Thyroid gland (tissue), 4 donors: Measurements from ENCODE around the gene DPP4. TPM values are rescaled to one million over a fixed set of nuclear protein-coding genes. Genes with fewer than 3 reads are reported as not detected.

ENCODE experiments used
- DNase-seq, 2 donors: peaks; one replicate each; pipeline ENCODE4 v3.0.0-alpha.2; 2019
- H3K27ac ChIP-seq, 3 donors: fragments of 200-600 bp; sonication (generic); 1 replicate in 2 of 3; 2 replicates in 1 of 3; pipeline ENCODE4 v1.5.1; 2016 to 2019; ENCODE audit warnings: mild to moderate bottlenecking in 1 of 3, moderate library complexity in 1 of 3
- H3K27me3 ChIP-seq: fragments of 200-600 bp; sonication (generic); one replicate; pipeline ENCODE4 v1.5.1; 2019
- H3K36me3 ChIP-seq, 2 donors: fragments of 200-600 bp; sonication (generic); one replicate each; pipeline ENCODE4 v1.5.1; 2016 to 2019
- H3K4me1 ChIP-seq, 2 donors: fragments of 200-600 bp; sonication (generic); one replicate each; pipeline ENCODE4 v1.5.1; 2017 to 2019
- H3K4me3 ChIP-seq, 3 donors: fragments of 200-600 bp; sonication (generic); replicated peaks in 1 of 3; 1 replicate in 2 of 3; 2 replicates in 1 of 3; pipeline ENCODE4 v1.5.1; 2016; ENCODE audit warnings: mild to moderate bottlenecking in 1 of 3
- H3K9me3 ChIP-seq: fragments of 200-600 bp; sonication (generic); one replicate; pipeline ENCODE4 v1.5.1; 2017
- POLR2A ChIP-seq, 2 donors: fragments of 450-650 bp; IDR thresholded peaks; one replicate each; pipeline ENCODE4 v1.6.1; 2017; ENCODE audit warnings: antibody characterized with exemption in 2 of 2, mild to moderate bottlenecking in 2 of 2, moderate library complexity in 1 of 2
- WGBS, 2 donors: methylation state at CpG; one replicate each; pipeline ENCODE4 v1.1.5; 2017; 5-methylcytosine and 5-hydroxymethylcytosine counted together
- intact Hi-C: fragments of 100-400 bp; cut with DNase I; formaldehyde crosslinking; loops from one replicate; pipeline ENCODE4 v1.15.1; 2023
- total RNA-seq, 4 donors: library from RNA; depleted of rRNA; stranded (reverse); fragments of >200 nt; gene quantifications; one replicate each; pipeline ENCODE4 v1.2.3, GENCODE V29; 2016
- TF ChIP-seq, protein P1 (sequence below), 6 experiments: fragments of 200-600 bp in 3 of 6; fragments of 450-650 bp in 3 of 6; sonication (generic) in 3 of 6; IDR thresholded peaks; one replicate each; pipeline ENCODE4 v1.5.1; 2016 to 2019; ENCODE audit warnings: antibody characterized with exemption in 6 of 6, mild to moderate bottlenecking in 2 of 6, inconsistent platforms in 1 of 6, moderate library complexity in 1 of 6

The DPP4 gene
- total RNA-seq, 4 donors from 2014 or later: 3.0 to 12.7 (median 4.4) TPM

DNA sequence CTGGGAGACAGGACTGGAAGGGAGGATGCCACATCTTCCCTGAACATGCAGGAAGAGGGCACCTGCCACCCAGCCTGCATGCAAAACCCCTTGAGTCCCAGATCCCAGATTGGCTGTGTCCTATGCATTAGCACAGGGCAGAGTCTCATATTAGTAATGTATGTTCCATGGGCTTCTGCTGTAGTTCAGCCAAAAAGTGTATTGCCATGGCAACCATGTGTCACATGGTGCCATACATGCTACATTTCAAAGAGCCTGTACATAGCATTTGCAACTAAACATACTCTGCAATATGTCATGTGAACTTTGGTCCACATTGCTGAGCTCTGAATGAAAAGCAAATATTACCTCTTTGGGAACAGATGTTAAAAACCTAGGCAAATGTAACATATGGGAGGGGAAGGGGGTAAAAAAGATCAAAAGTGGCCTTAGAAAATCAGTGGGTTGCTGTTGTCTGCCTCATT lies 78.4 kb downstream of the DPP4 start:
- Histone ChIP-seq H3K4me3 (no peak overlapping the region), H3K27ac (no peak overlapping the region), H3K36me3 (no peaks in the 10 kb centered on the region), H3K4me1 (no peaks in the 10 kb centered on the region), H3K27me3 (no peaks in the 10 kb centered on the region), H3K9me3 (no peaks in the 10 kb centered on the region)
- no peak for DNase-seq
- intact Hi-C loops: no loop called here
- TF ChIP-seq POLR2A (IDR thresholded peaks at IDR 0.05): no peak
- TF ChIP-seq, protein P1, sequence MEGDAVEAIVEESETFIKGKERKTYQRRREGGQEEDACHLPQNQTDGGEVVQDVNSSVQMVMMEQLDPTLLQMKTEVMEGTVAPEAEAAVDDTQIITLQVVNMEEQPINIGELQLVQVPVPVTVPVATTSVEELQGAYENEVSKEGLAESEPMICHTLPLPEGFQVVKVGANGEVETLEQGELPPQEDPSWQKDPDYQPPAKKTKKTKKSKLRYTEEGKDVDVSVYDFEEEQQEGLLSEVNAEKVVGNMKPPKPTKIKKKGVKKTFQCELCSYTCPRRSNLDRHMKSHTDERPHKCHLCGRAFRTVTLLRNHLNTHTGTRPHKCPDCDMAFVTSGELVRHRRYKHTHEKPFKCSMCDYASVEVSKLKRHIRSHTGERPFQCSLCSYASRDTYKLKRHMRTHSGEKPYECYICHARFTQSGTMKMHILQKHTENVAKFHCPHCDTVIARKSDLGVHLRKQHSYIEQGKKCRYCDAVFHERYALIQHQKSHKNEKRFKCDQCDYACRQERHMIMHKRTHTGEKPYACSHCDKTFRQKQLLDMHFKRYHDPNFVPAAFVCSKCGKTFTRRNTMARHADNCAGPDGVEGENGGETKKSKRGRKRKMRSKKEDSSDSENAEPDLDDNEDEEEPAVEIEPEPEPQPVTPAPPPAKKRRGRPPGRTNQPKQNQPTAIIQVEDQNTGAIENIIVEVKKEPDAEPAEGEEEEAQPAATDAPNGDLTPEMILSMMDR (IDR thresholded peaks at IDR 0.05): no peak

DNA sequence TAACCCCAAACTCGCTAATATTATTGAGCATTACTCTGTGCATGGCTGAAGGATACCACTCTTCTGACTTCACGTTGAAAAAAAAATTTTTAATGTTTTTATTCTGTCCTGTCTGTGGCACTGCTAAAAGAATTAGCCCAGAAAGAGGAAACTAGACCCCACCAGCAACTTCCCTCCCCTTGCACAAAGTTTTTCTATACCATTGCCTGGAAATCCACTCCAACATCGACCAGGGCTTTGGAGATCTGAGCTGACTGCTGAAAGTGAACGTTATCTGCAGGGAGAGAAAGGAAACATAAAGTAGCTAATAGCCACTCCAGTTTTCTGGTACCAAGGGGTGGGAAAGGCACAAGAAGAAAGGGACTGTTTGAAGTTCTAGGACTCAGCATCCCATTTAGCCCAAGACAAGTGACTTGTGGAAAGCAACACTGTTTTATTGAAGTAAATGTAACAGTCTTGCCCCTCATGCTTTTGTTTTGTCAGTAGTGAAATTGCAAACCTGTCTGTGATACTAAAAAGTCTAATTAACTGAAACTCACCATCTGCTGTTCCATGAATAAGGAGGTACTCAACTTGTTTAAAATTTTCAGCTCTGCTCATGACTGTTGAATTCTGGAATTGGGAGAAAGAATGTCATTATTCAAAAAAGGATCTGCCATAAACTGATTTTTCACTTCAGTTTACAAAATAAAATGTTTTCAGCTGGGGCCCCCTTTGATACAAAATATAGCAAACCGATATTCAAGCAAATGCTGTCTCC lies 79.1 kb downstream of the DPP4 start:
- WGBS, 2 donors: 57 to 62% methylated on average over 5 of the region's 5 CpGs
- DNase-seq: no peak
- intact Hi-C loops: no loop called here

DNA sequence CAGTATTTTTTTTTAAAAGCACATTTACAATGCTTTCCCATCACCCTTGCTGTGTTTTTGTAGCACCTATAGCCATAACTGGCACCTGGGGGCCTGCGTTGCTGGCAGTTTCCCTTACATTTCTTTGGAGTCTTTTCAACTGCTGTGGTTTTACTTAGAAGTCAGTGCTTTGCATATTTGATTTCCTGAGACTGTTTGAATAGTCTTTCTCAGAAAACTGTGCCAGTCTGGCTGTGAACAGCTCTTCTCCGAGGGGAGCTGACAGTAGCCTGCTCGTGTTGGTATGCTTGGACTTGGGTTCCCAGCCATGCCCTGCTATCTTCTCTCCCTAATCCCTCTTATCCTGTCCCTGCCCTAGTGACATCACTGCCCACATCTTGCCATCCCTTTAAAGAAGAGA lies 81.5 kb downstream of the DPP4 start:
- TF ChIP-seq, protein P1 (IDR thresholded peaks at IDR 0.05): no peak
- TF ChIP-seq POLR2A (IDR thresholded peaks at IDR 0.05): no peak

More for the DNA sequence above, 79.1 kb downstream of the DPP4 start:
- Histone ChIP-seq H3K4me3 (no peak overlapping the region), H3K27ac (no peak overlapping the region), H3K36me3 (no peaks in the 10 kb centered on the region), H3K9me3 (no peaks in the 10 kb centered on the region), H3K4me1 (no peaks in the 10 kb centered on the region), H3K27me3 (no peaks in the 10 kb centered on the region)
- TF ChIP-seq POLR2A (IDR thresholded peaks at IDR 0.05): no peak
- TF ChIP-seq, protein P1 (IDR thresholded peaks at IDR 0.05): no peak

DNA sequence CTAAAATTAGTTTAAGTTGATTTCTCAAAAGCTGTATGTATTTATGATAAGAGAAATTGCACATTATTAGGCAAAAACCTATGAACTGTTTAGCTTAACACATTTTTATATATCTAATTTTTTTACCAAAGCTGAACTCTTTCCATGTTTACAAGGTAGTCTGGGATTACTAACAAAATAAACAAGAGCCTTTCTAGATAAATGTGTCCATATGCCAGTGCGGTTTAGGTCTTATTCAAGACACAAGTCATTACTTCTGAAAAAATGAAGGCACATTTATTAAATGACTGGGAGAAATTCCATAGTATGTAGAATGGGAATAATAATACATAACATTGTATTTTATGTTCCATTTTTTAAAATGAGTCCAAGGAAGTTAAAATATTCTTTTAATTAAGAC lies 82.0 kb downstream of the DPP4 start:
- no peaks in the 10 kb centered on the region for H3K4me1 ChIP-seq
- intact Hi-C loops: no loop called here
- DNase-seq: no peak
- no peaks in the 10 kb centered on the region for H3K36me3 ChIP-seq
- WGBS, 2 donors: 92 to 93% methylated on average over 1 of the region's 1 CpG
- no peak overlapping the region for H3K4me3 ChIP-seq
- no peak for TF ChIP-seq POLR2A (IDR thresholded peaks at IDR 0.05)
- TF ChIP-seq, protein P1 (IDR thresholded peaks at IDR 0.05): no peak
- no peaks in the 10 kb centered on the region for H3K9me3 ChIP-seq
- H3K27me3 ChIP-seq: no peaks in the 10 kb centered on the region
- H3K27ac ChIP-seq: no peak overlapping the region

More for the DNA sequence above, 81.5 kb downstream of the DPP4 start:
- Histone ChIP-seq H3K4me3 (no peak overlapping the region), H3K27ac (no peak overlapping the region), H3K27me3 (no peaks in the 10 kb centered on the region), H3K4me1 (no peaks in the 10 kb centered on the region), H3K36me3 (no peaks in the 10 kb centered on the region), H3K9me3 (no peaks in the 10 kb centered on the region)
- DNase-seq: no peak
- intact Hi-C loops: no loop called here
- 25 to 29% methylated on average over 3 of the region's 3 CpGs for WGBS, 2 donors

DNA sequence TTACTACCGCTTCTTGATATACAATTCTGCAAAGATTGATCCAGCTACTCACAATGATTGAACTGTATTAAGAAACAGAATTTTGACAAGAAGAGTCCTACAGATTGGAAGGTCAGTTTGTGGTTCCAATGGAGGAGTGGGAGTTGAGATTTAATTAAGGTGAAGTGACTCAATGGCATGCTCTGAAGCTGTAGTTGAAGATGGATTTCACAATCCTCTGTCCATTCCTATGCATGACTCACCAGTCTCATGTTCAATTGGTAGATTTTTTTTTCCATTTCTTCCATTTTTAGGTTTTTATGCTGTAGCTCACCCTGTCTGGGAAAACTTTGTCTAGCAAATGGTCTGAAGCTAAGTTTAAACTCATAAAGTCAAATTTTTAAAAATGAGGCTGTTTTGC lies 83.3 kb downstream of the DPP4 start:
- Histone ChIP-seq H3K4me3 (no peak overlapping the region), H3K27ac (no peak overlapping the region), H3K27me3 (no peaks in the 10 kb centered on the region), H3K4me1 (no peaks in the 10 kb centered on the region), H3K9me3 (no peaks in the 10 kb centered on the region), H3K36me3 (no peaks in the 10 kb centered on the region)
- no peak for DNase-seq
- WGBS, 2 donors: 92 to 94% methylated on average over 1 of the region's 1 CpG
- intact Hi-C loops: no loop called here
- TF ChIP-seq, protein P1 (IDR thresholded peaks at IDR 0.05): no peak
- TF ChIP-seq POLR2A (IDR thresholded peaks at IDR 0.05): no peak
